C4-2B (cell line): ENCODE results near the gene CERCAM.

ENCODE experiments used
- ZFX ChIP-seq: fragments of 450-650 bp; IDR thresholded peaks from 2 replicates; pipeline ENCODE4 v1.6.1; 2017
- TF ChIP-seq, protein P1 (sequence below): fragments of 450-650 bp; conservative IDR thresholded peaks from 2 replicates; pipeline ENCODE4 v1.5.1; 2017; ENCODE audit warnings: mild to moderate bottlenecking

DNA sequence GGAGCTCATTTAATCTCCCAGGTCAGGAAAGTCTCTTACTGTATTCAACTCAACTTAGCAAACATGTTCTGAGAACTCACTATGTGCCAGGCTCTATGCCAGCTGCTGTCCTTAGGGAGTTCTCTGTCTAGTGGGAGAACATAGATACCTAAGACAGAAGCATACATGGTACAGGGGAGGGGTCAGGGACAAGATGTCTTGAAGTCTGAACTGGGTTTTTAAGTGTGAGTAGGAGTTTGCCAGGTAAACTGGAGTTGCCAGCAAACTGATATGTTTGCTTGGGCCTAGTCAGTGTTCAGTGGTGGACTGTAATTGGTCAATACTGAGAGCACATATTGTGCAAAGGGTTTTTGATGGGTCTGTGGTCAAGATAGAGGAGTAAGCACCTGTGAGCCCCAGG, 65.5 kb downstream of the CERCAM start:
- TF ChIP-seq, protein P1, sequence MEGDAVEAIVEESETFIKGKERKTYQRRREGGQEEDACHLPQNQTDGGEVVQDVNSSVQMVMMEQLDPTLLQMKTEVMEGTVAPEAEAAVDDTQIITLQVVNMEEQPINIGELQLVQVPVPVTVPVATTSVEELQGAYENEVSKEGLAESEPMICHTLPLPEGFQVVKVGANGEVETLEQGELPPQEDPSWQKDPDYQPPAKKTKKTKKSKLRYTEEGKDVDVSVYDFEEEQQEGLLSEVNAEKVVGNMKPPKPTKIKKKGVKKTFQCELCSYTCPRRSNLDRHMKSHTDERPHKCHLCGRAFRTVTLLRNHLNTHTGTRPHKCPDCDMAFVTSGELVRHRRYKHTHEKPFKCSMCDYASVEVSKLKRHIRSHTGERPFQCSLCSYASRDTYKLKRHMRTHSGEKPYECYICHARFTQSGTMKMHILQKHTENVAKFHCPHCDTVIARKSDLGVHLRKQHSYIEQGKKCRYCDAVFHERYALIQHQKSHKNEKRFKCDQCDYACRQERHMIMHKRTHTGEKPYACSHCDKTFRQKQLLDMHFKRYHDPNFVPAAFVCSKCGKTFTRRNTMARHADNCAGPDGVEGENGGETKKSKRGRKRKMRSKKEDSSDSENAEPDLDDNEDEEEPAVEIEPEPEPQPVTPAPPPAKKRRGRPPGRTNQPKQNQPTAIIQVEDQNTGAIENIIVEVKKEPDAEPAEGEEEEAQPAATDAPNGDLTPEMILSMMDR: no peak
- TF ChIP-seq ZFX: no peak
